ENCODE measurements around the gene PATL1. TPM values are rescaled to one million over a fixed set of nuclear protein-coding genes. Genes with fewer than 3 reads are reported as not detected.

PATL1 gene
- total RNA-seq, 1 experiment from 2014 or later, result 57.0 TPM

DNA sequence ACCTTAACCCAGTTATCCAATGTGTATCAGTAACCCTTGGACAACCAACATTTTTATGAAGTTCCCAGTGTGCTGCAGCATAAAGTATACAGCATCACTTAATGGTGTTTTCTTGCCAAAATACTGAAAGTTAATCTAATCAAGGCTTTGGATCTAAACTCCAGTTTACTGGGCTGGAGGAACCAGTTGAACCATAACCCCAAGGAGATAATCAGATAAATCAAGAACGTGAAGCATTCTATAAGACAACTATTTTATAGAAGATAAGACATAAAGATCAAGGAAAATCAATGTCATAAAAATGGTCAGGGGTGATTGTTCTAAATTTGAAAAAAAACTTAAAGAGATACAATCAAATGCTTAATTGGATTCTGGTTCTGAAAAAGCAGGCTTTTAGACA is 51.0 kb downstream of the PATL1 start:
- ATAC-seq (no peak), DNase-seq (ENCODE audit: low read depth, low spot score) (no peak)
- H3K36me3 ChIP-seq (ENCODE audit: control insufficient read depth, insufficient read depth, low read length), result no peaks in the 10 kb centered on the region; the same call in 1 of the 2 replicates
- ChIA-PET POLR2A (no interaction called here), CTCF (no interaction called here)
- peak overlapping the region; percentile 26; the same call in 1 of the 2 replicates for H3K27ac ChIP-seq (ENCODE audit: low read length)
- TF ChIP-seq, protein P1, sequence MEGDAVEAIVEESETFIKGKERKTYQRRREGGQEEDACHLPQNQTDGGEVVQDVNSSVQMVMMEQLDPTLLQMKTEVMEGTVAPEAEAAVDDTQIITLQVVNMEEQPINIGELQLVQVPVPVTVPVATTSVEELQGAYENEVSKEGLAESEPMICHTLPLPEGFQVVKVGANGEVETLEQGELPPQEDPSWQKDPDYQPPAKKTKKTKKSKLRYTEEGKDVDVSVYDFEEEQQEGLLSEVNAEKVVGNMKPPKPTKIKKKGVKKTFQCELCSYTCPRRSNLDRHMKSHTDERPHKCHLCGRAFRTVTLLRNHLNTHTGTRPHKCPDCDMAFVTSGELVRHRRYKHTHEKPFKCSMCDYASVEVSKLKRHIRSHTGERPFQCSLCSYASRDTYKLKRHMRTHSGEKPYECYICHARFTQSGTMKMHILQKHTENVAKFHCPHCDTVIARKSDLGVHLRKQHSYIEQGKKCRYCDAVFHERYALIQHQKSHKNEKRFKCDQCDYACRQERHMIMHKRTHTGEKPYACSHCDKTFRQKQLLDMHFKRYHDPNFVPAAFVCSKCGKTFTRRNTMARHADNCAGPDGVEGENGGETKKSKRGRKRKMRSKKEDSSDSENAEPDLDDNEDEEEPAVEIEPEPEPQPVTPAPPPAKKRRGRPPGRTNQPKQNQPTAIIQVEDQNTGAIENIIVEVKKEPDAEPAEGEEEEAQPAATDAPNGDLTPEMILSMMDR (IDR thresholded peaks at IDR 0.05), result no peak
- no peak for TF ChIP-seq POLR2AphosphoS5 (IDR thresholded peaks at IDR 0.05; ENCODE audit: low read depth, low read length)
- TF ChIP-seq, protein P2, sequence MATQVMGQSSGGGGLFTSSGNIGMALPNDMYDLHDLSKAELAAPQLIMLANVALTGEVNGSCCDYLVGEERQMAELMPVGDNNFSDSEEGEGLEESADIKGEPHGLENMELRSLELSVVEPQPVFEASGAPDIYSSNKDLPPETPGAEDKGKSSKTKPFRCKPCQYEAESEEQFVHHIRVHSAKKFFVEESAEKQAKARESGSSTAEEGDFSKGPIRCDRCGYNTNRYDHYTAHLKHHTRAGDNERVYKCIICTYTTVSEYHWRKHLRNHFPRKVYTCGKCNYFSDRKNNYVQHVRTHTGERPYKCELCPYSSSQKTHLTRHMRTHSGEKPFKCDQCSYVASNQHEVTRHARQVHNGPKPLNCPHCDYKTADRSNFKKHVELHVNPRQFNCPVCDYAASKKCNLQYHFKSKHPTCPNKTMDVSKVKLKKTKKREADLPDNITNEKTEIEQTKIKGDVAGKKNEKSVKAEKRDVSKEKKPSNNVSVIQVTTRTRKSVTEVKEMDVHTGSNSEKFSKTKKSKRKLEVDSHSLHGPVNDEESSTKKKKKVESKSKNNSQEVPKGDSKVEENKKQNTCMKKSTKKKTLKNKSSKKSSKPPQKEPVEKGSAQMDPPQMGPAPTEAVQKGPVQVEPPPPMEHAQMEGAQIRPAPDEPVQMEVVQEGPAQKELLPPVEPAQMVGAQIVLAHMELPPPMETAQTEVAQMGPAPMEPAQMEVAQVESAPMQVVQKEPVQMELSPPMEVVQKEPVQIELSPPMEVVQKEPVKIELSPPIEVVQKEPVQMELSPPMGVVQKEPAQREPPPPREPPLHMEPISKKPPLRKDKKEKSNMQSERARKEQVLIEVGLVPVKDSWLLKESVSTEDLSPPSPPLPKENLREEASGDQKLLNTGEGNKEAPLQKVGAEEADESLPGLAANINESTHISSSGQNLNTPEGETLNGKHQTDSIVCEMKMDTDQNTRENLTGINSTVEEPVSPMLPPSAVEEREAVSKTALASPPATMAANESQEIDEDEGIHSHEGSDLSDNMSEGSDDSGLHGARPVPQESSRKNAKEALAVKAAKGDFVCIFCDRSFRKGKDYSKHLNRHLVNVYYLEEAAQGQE (IDR thresholded peaks at IDR 0.05; ENCODE audit: insufficient read depth in 1 of 2, low read depth in 2 of 2, low read length in 1 of 2), result no peak
- no peak for TF ChIP-seq TCF7L2 (IDR thresholded peaks at IDR 0.05; ENCODE audit: low read depth, low read length)
- no peak for TF ChIP-seq SIN3A (IDR thresholded peaks at IDR 0.05; ENCODE audit: borderline replicate concordance, insufficient read depth, low read depth, low read length)
- intact Hi-C loops (cut with micrococcal nuclease; ENCODE audit: unreplicated experiment) (loop anchor here (5.0 kb wide), 1 partner anchor 56 kb away; no protein-coding TSS in a partner anchor), in situ Hi-C loops (cut with HindIII; ENCODE audit: low pct_unique_long_range_greater_than_20kb, low sequenced_read_pairs) (no loop called here)
- H3K4me1 ChIP-seq (ENCODE audit: control insufficient read depth, insufficient read depth, low read length), result peaks cover 24% of the 10 kb centered on the region
- H3K27me3 ChIP-seq (ENCODE audit: control insufficient read depth, insufficient read depth, low read length), result no peaks in the 10 kb centered on the region
- BruUV-seq (replicated peaks), result no TSS peak
- H3K4me3 ChIP-seq (ENCODE audit: low read depth in 2 of 2, low read length in 2 of 2), result no peak overlapping the region
- no peaks in the 10 kb centered on the region for H3K9me3 ChIP-seq (ENCODE audit: control insufficient read depth, insufficient read depth, low read depth, low read length)

DNA sequence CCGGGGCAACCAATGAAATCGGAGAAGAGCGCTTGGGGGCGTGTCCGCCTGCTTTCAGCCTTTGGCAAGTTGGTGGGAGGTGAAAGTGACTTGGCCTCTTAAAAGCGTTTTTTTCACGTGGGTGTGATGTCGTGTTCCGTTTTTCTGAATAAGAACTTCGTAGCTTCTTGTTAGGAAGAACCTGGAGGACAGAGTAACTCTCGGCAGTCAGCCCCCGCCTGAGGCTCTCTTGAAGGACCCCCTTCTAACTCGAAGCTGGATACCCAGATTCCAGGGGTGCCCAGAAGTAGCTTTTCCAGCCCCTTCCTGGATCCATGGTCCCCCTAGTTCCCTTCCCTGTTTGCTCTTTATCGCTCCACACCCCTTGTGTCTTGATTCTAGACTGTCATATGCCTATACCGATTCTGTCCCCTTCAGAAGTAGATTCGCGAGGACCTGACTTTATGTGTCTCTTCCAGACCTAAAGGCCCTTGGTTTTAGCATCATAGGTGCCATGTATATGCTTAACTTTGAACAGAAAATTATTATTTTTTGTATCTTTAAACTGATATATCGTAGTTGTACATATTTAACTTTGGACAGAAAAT is 52.3 kb downstream of the PATL1 start:
- in situ Hi-C loops (cut with HindIII; ENCODE audit: low pct_unique_long_range_greater_than_20kb, low sequenced_read_pairs) (no loop called here), intact Hi-C loops (cut with micrococcal nuclease; ENCODE audit: unreplicated experiment) (loop anchor here (5.0 kb wide), 1 partner anchor 54 kb away; no protein-coding TSS in a partner anchor)
- Histone ChIP-seq H3K36me3 (ENCODE audit: control insufficient read depth, insufficient read depth, low read length) (no peaks in the 10 kb centered on the region; the same call in 1 of the 2 replicates), H3K9me3 (ENCODE audit: control insufficient read depth, insufficient read depth, low read depth, low read length) (no peaks in the 10 kb centered on the region), H3K27me3 (ENCODE audit: control insufficient read depth, insufficient read depth, low read length) (no peaks in the 10 kb centered on the region), H3K4me1 (ENCODE audit: control insufficient read depth, insufficient read depth, low read length) (peaks cover 32% of the 10 kb centered on the region), H3K4me3 (ENCODE audit: low read depth in 2 of 2, low read length in 2 of 2) (peak overlapping the region; percentile 94 to 98), H3K27ac (ENCODE audit: low read length) (peak overlapping the region; percentile 88)
- DNase-seq (ENCODE audit: low read depth, low spot score), result peak; percentile 4
- CTCF ChIA-PET, result interaction anchor here (0.6 kb wide), 2 partner anchors 31 to 65 kb away, joined by 3 read pairs; no protein-coding TSS in a partner anchor
- TF ChIP-seq TCF7L2 (IDR thresholded peaks at IDR 0.05; ENCODE audit: low read depth, low read length) (0 out of 2 replicates have a peak, but pooled peaks have one; percentile 6), SIN3A (IDR thresholded peaks at IDR 0.05; ENCODE audit: borderline replicate concordance, insufficient read depth, low read depth, low read length) (no peak), POLR2AphosphoS5 (IDR thresholded peaks at IDR 0.05; ENCODE audit: low read depth, low read length) (peak; percentile 67)
- TF ChIP-seq, protein P2 (IDR thresholded peaks at IDR 0.05; ENCODE audit: insufficient read depth in 1 of 2, low read depth in 2 of 2, low read length in 1 of 2), result no peak
- TF ChIP-seq, protein P1 (IDR thresholded peaks at IDR 0.05), result no peak
- TSS peak; percentile 98 for BruUV-seq (replicated peaks)
- no peak for ATAC-seq
- POLR2A ChIA-PET, result interaction anchor here (0.5 to 0.8 kb wide), 2 partner anchors 48 to 74 kb away, joined by 3 to 7 read pairs; no protein-coding TSS in a partner anchor

Data from Panc1 (cell line).